MM.1S (cell line): Measurements from ENCODE around the gene GLI1.

Experiments
- CTCF ChIP-seq: fragments of 300-600 bp; sonication (generic); IDR thresholded peaks from 2 replicates; pipeline ENCODE4 v1.5.1; 2016; ENCODE audit warnings: antibody characterized with exemption, low read length, mixed read lengths
- EZH2phosphoT487 ChIP-seq: fragments of 300-600 bp; sonication (generic); IDR thresholded peaks from 2 replicates; pipeline ENCODE4 v1.6.1; 2018; ENCODE audit warnings: antibody characterized with exemption, low read length

GRCh38 chr12:57462912-57463253 is 3.3 kb downstream of the GLI1 start:
- TF ChIP-seq EZH2phosphoT487 (no peak), CTCF (no peak)
